Activated CD8-positive, alpha-beta T cell treated with anti-CD3 and anti-CD28 coated beads for 36 hours (primary cell): ENCODE data around the gene ATP6V0E2. TPM values are rescaled to one million over a fixed set of nuclear protein-coding genes. Genes with fewer than 3 reads are reported as not detected.
"Not testable (repeated sequence)": the region's sequence is repeated elsewhere in the genome, so short reads cannot be mapped to it uniquely, and the experiment has no call there.

Experiments used
- ATAC-seq: fragments of 200-7000 bp; cut with Tn5 transposase; one replicate; pipeline ENCODE4 v1.10.0; 2021; ENCODE audit warnings: mild to moderate bottlenecking, moderate library complexity
- CTCF ChIA-PET: fragments of 350-600 bp; sonication (Branson Sonifier 250); formaldehyde crosslinking; loops from one replicate; lab custom pipeline; 2021; ENCODE audit warnings: antibody characterized with exemption; lab: Charles Lee
- POLR2A ChIA-PET: fragments of 350-600 bp; sonication (Branson Sonifier 250); formaldehyde crosslinking; loops from one replicate; lab custom pipeline; 2021; ENCODE audit warnings: antibody characterized with exemption; lab: Charles Lee
- DNase-seq: peaks from one replicate; pipeline ENCODE4 v3.0.0-alpha.2; 2020
- H3K27ac Mint-ChIP-seq: one replicate; pipeline ENCODE4 v1.8.0; 2021; ENCODE audit warnings: mild to moderate bottlenecking, mixed read lengths
- H3K27me3 Mint-ChIP-seq: one replicate; pipeline ENCODE4 v1.8.0; 2021; ENCODE audit warnings: mixed read lengths
- H3K36me3 Mint-ChIP-seq: one replicate; pipeline ENCODE4 v1.8.0; 2021; ENCODE audit warnings: low read depth, mixed read lengths
- H3K4me1 Mint-ChIP-seq: one replicate; pipeline ENCODE4 v1.8.0; 2021; ENCODE audit warnings: low read depth, mixed read lengths
- H3K4me3 Mint-ChIP-seq: one replicate; pipeline ENCODE4 v1.8.0; 2021; ENCODE audit warnings: mild to moderate bottlenecking, moderate library complexity, mixed read lengths
- H3K9me3 Mint-ChIP-seq: one replicate; pipeline ENCODE4 v1.8.0; 2021; ENCODE audit warnings: mixed read lengths
- intact Hi-C: fragments of 100-400 bp; cut with micrococcal nuclease; formaldehyde crosslinking; loops from one replicate; pipeline ENCODE4 v1.10.0; 2022
- total RNA-seq, 2 experiments: library from RNA; stranded (reverse); gene quantifications; one replicate each; pipeline ENCODE4 v1.2.3, GENCODE V29; 2021
- TF ChIP-seq, protein P1 (sequence below): fragments of 200-600 bp; IDR thresholded peaks from one replicate; pipeline ENCODE4 v1.8.0; 2022; ENCODE audit warnings: antibody characterized with exemption, mild to moderate bottlenecking

ATP6V0E2 gene
- total RNA-seq, 2 experiments from 2014 or later: 46.3 to 46.7 TPM

DNA sequence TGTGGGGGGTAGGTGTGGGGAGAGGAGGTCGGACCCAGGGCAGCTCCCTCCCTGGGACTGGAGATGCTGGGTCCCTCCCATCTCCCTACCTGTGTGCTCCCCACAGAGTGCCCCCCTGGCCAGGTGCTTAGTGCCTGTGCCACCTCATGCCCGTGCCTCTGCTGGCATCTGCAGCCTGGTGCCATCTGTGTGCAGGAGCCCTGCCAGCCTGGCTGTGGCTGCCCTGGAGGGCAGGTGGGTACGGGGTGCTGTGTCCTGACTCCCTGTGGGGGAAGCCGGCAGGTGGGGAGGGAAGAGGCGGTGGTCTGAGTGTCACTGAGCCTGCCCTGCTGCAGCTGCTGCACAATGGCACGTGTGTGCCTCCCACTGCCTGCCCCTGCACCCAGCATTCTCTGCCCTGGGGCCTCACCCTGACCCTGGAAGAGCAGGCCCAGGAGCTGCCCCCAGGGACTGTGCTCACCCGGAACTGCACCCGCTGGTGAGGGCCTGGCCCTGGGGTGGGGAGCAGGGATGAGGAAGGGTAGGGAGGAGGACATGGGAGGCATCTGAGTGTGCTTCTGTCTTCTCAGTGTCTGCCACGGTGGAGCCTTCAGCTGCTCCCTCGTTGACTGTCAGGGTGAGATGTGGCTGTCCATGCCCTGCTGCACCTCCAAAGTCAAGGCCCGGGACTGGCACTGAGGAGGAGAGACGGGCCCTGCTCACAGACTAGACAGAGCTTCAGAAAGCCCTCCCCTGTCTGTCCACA lies 47.3 kb upstream of the ATP6V0E2 start:
- Mint-ChIP-seq H3K9me3 (no peaks in the 10 kb centered on the region), H3K4me3 (no peak overlapping the region), H3K36me3 (no peaks in the 10 kb centered on the region), H3K4me1 (peaks cover 9% of the 10 kb centered on the region), H3K27me3 (no peaks in the 10 kb centered on the region), H3K27ac (no peak overlapping the region)
- ChIA-PET CTCF (interaction anchor here (1.4 kb wide), 1 partner anchor 27 kb away, joined by 3 read pairs; no protein-coding TSS in a partner anchor), POLR2A (no interaction called here)
- no peak for DNase-seq
- intact Hi-C loops: no loop called here
- TF ChIP-seq, protein P1, sequence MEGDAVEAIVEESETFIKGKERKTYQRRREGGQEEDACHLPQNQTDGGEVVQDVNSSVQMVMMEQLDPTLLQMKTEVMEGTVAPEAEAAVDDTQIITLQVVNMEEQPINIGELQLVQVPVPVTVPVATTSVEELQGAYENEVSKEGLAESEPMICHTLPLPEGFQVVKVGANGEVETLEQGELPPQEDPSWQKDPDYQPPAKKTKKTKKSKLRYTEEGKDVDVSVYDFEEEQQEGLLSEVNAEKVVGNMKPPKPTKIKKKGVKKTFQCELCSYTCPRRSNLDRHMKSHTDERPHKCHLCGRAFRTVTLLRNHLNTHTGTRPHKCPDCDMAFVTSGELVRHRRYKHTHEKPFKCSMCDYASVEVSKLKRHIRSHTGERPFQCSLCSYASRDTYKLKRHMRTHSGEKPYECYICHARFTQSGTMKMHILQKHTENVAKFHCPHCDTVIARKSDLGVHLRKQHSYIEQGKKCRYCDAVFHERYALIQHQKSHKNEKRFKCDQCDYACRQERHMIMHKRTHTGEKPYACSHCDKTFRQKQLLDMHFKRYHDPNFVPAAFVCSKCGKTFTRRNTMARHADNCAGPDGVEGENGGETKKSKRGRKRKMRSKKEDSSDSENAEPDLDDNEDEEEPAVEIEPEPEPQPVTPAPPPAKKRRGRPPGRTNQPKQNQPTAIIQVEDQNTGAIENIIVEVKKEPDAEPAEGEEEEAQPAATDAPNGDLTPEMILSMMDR: no peak
- ATAC-seq: peak; percentile 6

DNA sequence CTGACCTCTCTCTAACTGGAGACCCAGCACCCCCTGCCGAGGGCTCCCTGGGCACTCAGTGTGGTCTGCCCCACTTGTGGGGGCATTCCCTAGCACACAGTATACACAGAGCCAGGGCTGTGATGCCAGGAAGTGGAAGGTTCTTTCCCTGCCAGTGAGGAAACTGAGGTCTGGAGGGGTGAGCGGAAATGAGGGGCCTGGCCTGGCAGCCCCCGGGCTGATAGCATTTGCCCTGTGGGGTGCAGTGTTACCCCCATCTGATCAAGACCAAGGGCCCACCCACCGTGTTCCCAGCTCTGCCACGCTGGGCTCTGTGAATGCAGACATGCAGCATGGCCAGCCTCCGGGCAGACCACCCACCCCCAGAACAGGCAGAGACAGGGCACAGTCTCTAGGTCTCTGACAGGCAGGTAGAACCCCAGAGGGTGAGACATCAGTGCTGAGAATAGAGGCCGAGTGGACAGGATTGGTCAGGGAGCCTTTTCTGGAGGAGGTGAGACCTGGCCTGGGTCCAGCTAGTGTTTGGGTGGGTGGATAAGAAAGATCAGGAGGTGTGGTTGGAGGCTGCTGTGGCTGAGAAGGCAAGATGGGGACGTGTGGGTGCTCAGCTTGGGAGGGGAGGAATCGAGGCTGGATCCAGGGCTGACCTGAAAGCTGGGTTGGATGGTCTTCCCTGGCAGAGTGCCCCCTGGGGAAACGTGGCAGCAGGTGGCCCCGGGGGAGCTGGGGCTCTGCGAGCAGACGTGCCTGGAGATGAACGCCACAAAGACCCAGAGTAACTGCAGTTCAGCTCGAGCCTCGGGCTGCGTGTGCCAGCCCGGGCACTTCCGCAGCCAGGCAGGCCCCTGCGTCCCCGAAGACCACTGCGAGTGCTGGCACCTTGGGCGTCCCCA lies 46.4 kb upstream of the ATP6V0E2 start:
- DNase-seq: peak; percentile 52
- ATAC-seq: peak; percentile 60
- Mint-ChIP-seq H3K27me3 (peaks cover 3% of the 10 kb centered on the region), H3K4me1 (peaks cover 9% of the 10 kb centered on the region), H3K27ac (no peak overlapping the region), H3K4me3 (no peak overlapping the region), H3K36me3 (no peaks in the 10 kb centered on the region), H3K9me3 (no peaks in the 10 kb centered on the region)
- ChIA-PET POLR2A (no interaction called here), CTCF (interaction anchor here (1.4 kb wide), 1 partner anchor 27 kb away, joined by 3 read pairs; no protein-coding TSS in a partner anchor)
- TF ChIP-seq, protein P1: no peak
- intact Hi-C loops: no loop called here

DNA sequence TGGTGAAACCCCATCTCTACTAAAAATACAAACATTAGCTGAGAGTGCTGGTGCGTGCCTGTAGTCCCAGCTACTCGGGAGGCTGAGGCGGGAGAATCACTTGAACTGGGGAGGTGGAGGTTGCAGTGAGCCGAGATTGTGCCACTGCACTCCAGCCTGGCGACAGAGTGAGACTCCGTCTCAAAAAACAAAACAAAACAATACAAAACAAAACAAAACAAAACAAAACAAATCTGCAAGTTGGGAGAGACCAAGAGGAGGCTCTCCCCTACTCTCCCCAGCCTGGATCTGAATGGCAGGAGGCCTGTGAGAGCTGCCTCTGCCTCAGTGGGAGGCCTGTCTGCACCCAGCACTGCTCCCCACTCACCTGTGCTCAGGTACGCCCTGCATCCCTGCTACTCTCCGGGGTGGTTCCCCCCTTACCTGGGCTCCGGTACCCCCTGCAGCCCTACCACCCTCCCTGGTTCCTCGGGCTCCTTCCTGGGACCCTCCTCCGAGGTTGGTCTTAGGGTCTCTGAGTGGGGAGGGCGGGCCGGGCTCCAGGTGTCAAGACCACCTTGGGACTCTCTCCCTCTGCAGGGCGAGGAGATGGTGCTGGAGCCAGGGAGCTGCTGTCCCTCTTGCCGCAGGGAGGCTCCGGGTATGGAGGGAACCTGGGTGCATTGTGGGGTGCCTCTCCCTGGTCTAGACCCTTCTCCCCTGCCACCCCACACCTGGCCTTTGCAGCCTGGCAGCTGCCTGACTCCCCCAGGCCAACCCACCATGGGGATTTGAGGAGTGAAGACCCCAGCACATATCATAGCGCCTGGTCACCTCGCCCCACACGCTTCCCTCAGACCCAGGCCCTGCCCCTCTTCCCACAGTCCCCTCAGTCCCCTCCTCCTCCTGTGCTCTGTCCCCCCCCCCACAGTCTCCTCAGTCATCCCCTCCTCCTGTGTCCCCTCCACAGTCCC lies 45.1 kb upstream of the ATP6V0E2 start:
- ATAC-seq: no peak
- Mint-ChIP-seq H3K27ac (no peak overlapping the region), H3K4me1 (peaks cover 9% of the 10 kb centered on the region), H3K9me3 (no peaks in the 10 kb centered on the region), H3K27me3 (peaks cover 3% of the 10 kb centered on the region), H3K4me3 (no peak overlapping the region), H3K36me3 (no peaks in the 10 kb centered on the region)
- ChIA-PET CTCF (no interaction called here), POLR2A (interaction anchor here (0.8 kb wide), 1 partner anchor 8 kb away, joined by 3 read pairs; no protein-coding TSS in a partner anchor)
- intact Hi-C loops: no loop called here
- TF ChIP-seq, protein P1: no peak
- DNase-seq: no peak

DNA sequence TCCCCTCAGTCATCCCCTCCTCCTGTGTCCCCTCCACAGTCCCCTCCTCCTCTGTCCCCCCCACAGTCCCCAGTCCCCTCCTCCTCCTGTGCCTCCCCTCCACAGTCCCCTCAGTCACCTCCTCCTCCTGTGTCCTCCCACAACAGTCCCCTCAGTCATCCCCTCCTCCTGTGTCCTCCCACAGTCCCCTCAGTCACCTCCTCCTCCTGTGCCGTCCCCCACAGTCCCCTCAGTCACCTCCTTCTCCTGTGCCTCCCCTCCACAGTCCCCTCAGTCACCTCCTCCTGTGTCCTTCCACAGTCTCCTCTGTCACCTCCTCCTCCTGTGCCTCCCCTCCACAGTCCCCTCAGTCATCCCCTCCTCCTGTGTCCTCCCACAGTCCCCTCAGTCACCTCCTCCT lies 43.2 kb upstream of the ATP6V0E2 start:
- H3K36me3 Mint-ChIP-seq, H3K4me3 Mint-ChIP-seq, POLR2A ChIA-PET, intact Hi-C loops, H3K27ac Mint-ChIP-seq, CTCF ChIA-PET, ATAC-seq, H3K27me3 Mint-ChIP-seq, H3K4me1 Mint-ChIP-seq, H3K9me3 Mint-ChIP-seq, DNase-seq: not testable (repeated sequence)
